ENCODE data around the gene ZYX. TPM values are rescaled to one million over a fixed set of nuclear protein-coding genes. Genes with fewer than 3 reads are reported as not detected.
"Not testable (repeated sequence)": the region's sequence is repeated elsewhere in the genome, so short reads cannot be mapped to it uniquely, and the experiment has no call there.

ZYX gene
- total RNA-seq, 2 donors from 2014 or later = 116 to 146 TPM

DNA sequence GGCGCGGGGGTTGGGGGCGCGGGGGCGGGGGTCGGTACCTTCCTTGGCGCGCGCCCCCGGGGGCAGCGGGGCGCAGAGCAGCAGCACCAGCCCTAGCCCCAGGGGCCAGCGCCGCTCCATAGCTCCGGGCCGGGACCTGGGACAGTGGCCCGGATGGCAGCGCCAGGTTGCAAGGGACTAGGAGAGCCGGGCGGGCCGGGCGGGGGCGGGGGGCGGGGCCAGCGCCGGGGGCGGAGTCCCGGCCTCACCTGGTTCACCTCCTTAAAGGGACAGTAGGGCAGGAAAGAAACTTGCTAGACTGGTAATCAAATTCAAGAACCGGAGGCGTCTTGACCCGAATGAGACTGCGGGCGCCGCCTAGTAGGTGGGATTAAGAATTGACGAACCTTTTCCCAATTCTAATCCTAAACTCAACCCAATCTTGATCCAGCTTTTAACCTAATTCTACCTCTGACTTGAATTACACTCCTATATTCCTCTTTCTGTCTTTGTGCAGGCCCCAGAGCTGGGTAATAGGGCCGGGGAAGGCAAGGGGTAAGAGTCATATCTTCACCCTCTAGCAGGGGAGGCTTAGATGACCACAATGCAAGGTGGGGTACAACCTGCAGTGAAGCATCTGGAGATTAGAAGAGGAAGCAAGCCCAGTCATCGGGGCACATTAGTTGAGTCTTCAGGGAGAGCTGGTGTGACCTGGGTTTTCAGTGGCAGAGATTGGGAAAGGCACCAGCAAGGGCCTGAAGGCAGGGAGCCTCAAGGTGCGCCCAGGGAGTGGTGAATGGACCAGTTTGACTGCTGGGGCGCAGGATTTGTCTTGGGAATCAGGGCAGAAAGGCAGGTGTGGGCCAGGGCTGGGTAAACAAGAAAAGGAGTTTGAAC, 27.8 kb downstream of the ZYX start, which contains the start of gene EPHA1:
Gene EPHA1 (minus strand): TSS at position 171 of the 876 bp plus-strand sequence. CDS start 51 bp downstream, at position 120.
- peak; percentile 72 for ATAC-seq (replicated peaks)

DNA sequence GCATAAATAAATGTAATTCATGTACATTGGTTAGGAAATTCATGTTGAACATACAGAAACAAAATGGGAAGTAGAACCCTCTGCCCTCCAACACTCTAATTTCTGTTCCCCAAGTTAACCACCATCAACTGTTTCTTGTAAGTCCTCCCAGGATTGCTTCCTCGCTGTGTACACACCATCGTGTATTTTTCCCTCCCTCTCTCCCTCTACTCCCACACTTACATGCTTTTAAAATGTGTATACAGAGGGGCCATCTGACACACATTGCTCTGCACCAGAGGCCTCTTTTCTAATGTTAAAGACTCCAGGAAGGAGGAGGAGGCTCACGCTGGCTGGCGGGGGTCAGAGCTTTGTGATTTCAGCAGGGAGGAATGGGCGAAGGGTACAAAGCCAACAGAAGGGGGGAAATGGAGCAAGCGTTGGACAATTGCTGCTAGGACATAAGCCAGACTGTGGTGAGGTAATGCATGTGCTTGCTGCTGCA, 29.4 kb downstream of the ZYX start:
- peak overlapping the region; percentile 88 for H3K4me3 Mint-ChIP-seq
- no peak for ATAC-seq (replicated peaks)
- H3K27ac Mint-ChIP-seq = peak overlapping the region; percentile 28

More for the DNA sequence above, 27.8 kb downstream of the ZYX start, which contains the start of gene EPHA1:
- no peaks in the 10 kb centered on the region for H3K36me3 Mint-ChIP-seq (ENCODE audit: low read depth)
- H3K9me3 Mint-ChIP-seq = no peaks in the 10 kb centered on the region
- peak within 1 kb of the TSS; percentile 88 for H3K4me3 Mint-ChIP-seq
- H3K27me3 Mint-ChIP-seq = no peaks in the 10 kb centered on the region
- H3K4me1 Mint-ChIP-seq = peaks cover 41% of the 10 kb centered on the region
- H3K27ac Mint-ChIP-seq = peak within 1 kb of the TSS; percentile 89

DNA sequence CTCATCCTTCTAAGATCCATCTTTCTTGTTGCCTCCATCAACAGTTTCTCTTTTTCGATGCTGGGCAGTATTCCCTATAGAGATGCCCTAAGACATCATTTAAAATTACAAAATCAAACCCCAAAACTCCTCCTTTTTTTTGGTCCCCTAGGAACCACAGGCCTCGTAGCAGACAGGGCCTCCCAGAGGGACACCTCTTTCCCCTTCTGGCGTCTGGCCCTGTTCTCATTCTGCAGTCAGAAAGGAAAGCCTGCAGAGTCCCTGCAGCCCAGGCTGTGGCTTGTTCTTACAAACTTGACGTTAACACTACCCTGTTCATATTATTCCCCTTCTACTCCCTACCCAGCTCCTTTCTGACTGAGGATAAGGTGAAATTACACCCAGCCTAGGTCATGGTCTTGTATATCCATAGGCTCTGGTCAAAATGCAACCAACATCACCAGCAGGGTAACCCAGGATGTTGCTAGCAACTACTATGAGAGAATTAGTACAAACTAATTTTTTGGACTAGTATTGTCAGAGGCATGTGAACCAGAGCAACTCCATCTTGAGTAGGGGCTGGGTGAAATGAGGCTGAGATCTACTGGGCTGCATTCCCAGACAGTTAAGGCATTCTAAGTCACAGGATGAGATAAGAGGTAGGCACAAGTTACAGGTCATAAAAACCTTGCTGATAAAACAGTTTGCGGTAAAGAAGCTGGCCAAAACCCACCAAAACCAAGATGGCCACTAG, 31.0 kb downstream of the ZYX start:
- Mint-ChIP-seq H3K9me3 (no peaks in the 10 kb centered on the region), H3K36me3 (ENCODE audit: low read depth) (no peaks in the 10 kb centered on the region), H3K27ac (peak overlapping the region; percentile 32), H3K27me3 (no peaks in the 10 kb centered on the region), H3K4me1 (peaks cover 22% of the 10 kb centered on the region), H3K4me3 (no peak overlapping the region)
- no peak for ATAC-seq (replicated peaks)

More for the DNA sequence above, 29.4 kb downstream of the ZYX start:
- no peaks in the 10 kb centered on the region for H3K9me3 Mint-ChIP-seq
- peaks cover 30% of the 10 kb centered on the region for H3K4me1 Mint-ChIP-seq
- no peaks in the 10 kb centered on the region for H3K36me3 Mint-ChIP-seq (ENCODE audit: low read depth)
- no peaks in the 10 kb centered on the region for H3K27me3 Mint-ChIP-seq

DNA sequence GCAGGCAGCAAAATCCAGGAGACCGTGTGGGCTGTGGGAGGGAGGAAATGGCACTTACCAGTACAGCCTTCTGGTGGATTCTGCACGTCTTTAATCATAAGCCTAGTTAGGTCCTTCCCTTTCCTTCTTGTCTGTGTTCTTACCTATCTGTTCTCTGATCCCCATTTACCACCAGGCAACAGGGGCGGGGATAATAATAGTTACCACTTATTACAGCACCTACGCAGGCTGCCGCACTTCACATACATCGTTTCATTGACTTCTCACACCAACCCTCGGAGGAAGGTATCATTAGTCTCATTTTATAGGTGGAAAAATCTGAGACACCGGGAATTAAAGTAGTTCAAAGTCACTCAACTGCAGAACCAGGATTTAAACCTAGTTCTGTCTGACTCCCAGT, 32.0 kb downstream of the ZYX start:
- Mint-ChIP-seq H3K27ac (no peak overlapping the region), H3K27me3 (no peaks in the 10 kb centered on the region), H3K4me1 (peaks cover 12% of the 10 kb centered on the region), H3K4me3 (no peak overlapping the region), H3K9me3 (no peaks in the 10 kb centered on the region), H3K36me3 (ENCODE audit: low read depth) (no peaks in the 10 kb centered on the region)
- ATAC-seq (replicated peaks) = no peak

DNA sequence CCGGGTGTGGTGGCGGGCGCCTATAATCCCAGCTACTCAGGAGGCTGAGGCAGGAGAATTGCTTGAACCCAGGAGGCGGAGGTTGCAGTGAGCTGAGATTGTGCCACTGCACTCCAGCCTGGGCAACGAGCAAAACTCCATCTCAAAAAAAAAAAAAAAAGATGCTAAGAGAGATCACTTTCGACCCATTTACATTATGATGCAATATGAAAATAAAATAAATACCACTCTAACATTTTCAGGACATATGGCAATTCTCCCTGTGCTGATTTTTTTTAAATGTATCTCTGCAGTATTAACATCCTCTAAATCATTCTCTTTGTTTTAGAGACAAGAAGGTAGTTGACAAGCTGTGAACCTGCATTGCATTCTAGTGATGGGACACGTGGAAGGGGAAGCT, 34.1 kb downstream of the ZYX start:
- not testable (repeated sequence) for H3K9me3 Mint-ChIP-seq; H3K27me3 Mint-ChIP-seq; H3K4me1 Mint-ChIP-seq; H3K4me3 Mint-ChIP-seq; H3K36me3 Mint-ChIP-seq (ENCODE audit: low read depth); H3K27ac Mint-ChIP-seq; ATAC-seq (replicated peaks)

DNA sequence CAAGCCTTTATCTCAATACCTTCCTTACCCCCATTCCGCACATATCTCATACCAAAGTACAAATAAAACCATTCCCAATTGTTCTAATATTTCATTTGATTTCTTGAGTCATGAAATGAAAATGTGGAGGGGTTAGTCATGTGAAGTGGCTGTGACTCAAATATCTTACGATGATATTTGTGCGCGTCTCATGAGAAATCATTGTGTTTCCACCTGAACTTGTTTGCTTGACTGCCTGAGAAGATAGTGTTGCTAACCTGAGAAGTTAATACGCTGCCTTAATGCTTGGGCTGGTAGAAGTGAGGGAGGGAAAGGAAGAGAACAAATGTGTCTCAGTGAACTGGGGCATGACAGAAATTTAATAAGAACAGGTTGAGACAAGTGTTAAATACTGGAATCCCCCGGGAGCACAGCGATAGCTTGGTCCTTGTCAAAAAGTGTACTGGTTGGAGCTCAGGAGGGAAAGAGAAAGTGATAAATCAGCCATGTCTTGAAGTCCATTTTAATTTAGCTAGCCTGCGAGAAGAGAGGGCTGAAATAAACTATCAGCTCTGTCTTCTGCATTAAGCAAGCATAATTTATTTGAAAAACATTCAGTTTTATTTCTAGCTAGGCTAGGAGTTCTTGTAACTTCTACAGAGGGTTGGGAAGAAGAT, 34.7 kb downstream of the ZYX start:
- ATAC-seq (replicated peaks) = no peak
- Mint-ChIP-seq H3K4me1 (no peaks in the 10 kb centered on the region), H3K36me3 (ENCODE audit: low read depth) (no peaks in the 10 kb centered on the region), H3K4me3 (no peak overlapping the region), H3K9me3 (no peaks in the 10 kb centered on the region), H3K27me3 (no peaks in the 10 kb centered on the region), H3K27ac (no peak overlapping the region)

DNA sequence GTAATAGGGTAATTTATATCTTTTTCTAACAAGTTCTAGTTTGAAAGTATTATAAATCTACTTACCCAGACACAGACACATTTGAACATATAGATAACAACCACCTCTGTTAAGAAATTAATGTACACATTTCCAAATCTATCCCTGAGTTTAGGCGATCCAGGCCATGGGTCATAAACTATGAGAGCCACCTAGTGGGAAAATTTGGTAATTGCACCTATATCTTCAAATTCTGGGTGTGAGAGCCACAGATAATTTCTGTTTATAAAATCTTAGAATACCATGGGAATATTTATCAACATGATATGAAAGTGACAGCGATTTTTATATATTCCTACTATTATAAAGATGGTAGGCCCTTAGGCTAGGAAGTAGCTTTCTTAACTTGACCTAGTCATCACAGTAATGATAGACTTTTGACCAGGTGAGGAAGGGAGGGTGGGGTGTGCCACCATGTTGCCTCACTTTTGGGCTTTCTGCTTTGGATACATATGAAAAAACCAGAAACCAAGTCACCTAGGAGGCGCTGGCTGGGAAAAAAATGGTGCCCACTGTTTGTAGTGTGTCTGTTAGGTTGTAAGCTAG, 35.5 kb downstream of the ZYX start:
- Mint-ChIP-seq H3K36me3 (ENCODE audit: low read depth) (no peaks in the 10 kb centered on the region), H3K4me1 (no peaks in the 10 kb centered on the region), H3K27me3 (no peaks in the 10 kb centered on the region), H3K9me3 (no peaks in the 10 kb centered on the region), H3K27ac (no peak overlapping the region), H3K4me3 (no peak overlapping the region)
- ATAC-seq (replicated peaks) = no peak

DNA sequence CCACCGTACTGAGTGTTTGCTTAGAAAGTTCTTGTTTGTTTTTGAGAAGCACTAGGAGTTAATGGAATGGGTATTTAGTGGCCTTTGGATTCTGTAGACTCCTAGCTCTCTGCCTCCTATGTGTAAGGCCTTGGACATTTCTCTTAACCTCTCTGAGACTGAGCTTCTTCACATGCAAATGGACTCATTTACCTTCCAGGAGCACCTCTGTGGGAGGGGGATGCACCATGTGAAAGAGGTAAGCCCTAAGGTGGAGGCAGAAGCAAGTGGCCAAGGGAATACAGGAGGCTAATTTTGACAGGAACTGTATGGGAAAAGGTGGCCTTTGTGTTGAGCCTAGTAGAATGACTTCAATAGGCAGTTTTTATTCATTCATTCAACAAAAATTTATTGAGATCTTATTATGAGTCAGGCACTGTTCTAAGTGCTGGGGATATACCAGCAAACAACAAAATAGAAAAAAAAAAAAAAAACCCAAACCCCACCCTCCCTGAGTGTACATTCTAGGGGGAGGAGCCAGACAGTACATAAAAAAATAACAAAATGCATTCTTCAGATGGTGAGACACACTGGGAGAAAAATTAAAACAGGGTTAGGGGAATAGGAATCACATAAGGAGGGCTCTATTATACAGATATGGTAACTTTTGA, 36.7 kb downstream of the ZYX start:
- H3K36me3 Mint-ChIP-seq (ENCODE audit: low read depth) = no peaks in the 10 kb centered on the region
- ATAC-seq (replicated peaks) = peak; percentile 47
- H3K27me3 Mint-ChIP-seq = no peaks in the 10 kb centered on the region
- no peaks in the 10 kb centered on the region for H3K4me1 Mint-ChIP-seq
- no peak overlapping the region for H3K4me3 Mint-ChIP-seq
- no peak overlapping the region for H3K27ac Mint-ChIP-seq
- H3K9me3 Mint-ChIP-seq = no peaks in the 10 kb centered on the region

DNA sequence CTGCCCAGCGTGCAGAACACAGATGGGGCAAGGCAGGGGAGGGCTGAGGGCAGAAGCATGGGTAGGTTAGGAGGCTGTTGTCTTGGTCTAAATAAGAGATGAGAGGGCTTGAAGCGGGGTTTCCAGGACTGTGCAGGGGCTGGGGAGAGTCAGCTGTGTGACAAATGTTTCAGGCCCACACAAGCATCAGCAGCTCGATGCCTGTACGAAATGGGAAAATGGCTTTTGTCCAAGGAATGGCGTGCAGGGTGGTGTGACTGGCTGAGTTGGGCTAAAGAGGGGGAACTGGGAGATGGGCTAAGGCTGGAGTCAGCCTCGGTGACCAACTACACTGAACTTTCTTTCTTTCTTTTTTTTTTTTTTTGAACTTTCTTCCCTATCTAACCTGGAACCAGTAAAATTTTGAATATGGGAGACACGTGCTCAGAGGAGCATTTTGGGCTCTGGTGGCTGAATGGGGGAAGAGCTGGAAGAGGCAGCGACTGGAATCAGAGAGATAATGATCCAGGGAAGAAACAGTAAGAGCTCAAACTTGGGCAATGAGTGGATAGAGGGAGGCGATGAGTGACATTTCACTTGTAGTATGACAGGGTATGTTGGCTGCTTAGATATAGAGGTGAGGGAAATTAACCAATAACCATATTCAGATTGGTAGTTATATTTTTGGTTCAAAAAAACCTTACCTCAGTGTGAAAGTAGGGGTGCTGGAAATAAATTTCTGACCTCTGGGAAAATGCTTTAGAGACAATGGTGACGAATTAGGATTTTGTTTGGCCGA, 37.7 kb downstream of the ZYX start:
- Mint-ChIP-seq H3K9me3 (no peaks in the 10 kb centered on the region), H3K27ac (no peak overlapping the region), H3K36me3 (ENCODE audit: low read depth) (no peaks in the 10 kb centered on the region), H3K4me3 (no peak overlapping the region), H3K27me3 (no peaks in the 10 kb centered on the region), H3K4me1 (no peaks in the 10 kb centered on the region)
- no peak for ATAC-seq (replicated peaks)

DNA sequence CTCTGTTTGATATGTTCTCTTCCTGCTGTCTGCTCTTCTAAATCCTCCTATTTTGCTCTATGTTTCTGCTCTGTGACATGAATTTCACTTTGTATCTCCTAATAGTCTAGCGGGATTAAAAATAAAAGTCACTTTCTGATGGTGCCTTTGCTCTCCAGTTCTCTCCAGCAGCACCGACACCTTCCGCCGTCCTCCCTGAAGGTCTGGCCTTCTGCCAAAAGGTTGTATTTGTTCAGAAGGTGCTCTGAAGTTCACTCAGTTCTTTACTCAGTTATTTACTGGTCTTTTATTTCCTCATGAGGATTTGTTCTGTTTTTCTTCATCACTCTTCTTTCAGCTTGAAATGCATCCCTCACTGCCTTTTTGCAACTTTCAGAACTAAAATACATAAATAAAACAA, 38.7 kb downstream of the ZYX start:
- no peaks in the 10 kb centered on the region for H3K27me3 Mint-ChIP-seq

DNA sequence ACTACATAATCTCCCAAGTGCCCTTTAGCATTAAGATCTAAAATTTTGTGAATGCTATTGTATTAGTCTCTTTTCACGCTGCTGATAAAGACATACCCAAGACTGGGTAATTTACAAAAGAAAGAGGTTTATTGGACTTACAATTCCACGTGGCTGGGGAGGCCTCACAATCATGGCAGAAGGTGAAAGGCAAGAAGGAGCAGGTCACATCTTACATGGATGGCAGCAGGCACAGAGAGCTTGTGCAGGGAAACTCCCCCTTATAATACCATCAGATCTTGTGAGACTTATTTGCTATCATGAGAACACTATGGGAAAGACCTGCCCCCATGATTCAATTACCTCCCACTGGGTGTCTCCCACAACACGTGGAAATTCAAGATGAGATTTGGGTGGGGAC, 39.5 kb downstream of the ZYX start:
- H3K4me3 Mint-ChIP-seq; ATAC-seq (replicated peaks); H3K9me3 Mint-ChIP-seq; H3K4me1 Mint-ChIP-seq; H3K36me3 Mint-ChIP-seq (ENCODE audit: low read depth); H3K27me3 Mint-ChIP-seq; H3K27ac Mint-ChIP-seq: not testable (repeated sequence)

More for the DNA sequence above, 38.7 kb downstream of the ZYX start:
- Mint-ChIP-seq H3K4me3 (no peak overlapping the region), H3K4me1 (no peaks in the 10 kb centered on the region), H3K36me3 (ENCODE audit: low read depth) (no peaks in the 10 kb centered on the region), H3K27ac (no peak overlapping the region), H3K9me3 (no peaks in the 10 kb centered on the region)
- ATAC-seq (replicated peaks) = no peak

DNA sequence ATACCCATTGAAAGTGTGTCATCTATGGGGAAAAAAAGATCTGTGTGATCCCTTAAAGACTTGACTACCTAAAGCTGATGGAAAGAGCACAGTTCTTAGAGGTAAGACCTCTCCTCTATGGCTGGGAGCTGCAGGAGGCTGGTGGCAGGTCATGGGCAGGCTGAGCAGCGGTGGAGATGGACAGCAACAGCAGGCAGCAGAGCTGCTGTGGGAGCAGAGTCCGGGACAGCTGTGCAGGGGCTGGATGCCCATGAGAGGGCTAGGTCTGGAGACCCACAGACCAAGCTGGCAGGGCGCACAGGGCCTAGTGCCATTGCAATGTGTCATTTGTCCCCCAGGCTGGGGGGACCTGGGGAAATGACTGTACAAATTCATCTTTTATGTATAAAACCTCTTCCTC, 40.9 kb downstream of the ZYX start:
- Mint-ChIP-seq H3K27ac (no peak overlapping the region), H3K36me3 (ENCODE audit: low read depth) (no peaks in the 10 kb centered on the region), H3K4me3 (no peak overlapping the region), H3K4me1 (peaks cover 6% of the 10 kb centered on the region), H3K27me3 (no peaks in the 10 kb centered on the region), H3K9me3 (no peaks in the 10 kb centered on the region)
- no peak for ATAC-seq (replicated peaks)

DNA sequence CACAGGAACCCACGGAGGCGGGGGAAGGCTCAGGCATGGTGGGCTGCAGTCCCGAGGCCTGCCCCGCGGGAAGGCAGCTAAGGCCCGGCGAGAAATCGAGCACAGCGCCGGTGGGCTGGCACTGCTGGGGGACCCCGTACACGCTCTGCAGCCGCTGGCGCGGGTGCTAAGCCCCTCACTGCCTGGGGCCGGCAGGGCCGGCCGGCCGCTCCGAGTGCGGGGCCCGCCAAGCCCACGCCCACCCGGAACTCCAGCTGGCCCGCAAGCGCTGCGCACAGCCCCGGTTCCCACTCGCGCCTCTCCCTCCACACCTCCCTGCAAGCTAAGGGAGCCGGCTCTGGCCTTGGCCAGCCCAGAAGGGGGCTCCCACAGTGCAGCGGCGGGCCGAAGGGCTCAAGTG, 43.3 kb downstream of the ZYX start:
- H3K4me3 Mint-ChIP-seq; H3K27ac Mint-ChIP-seq; ATAC-seq (replicated peaks); H3K36me3 Mint-ChIP-seq (ENCODE audit: low read depth); H3K9me3 Mint-ChIP-seq; H3K4me1 Mint-ChIP-seq; H3K27me3 Mint-ChIP-seq: not testable (repeated sequence)

All from activated T-helper 17 cell treated with anti-CD3 and anti-CD28 coated beads, Interleukin-2, amount 50 U/mL, for 72 hours (primary cell).